CD4-positive, alpha-beta T cell treated with Interleukin-1 beta for 1 hour (primary cell): Measurements from ENCODE around the gene PXDN.
"Not testable (repeated sequence)": the region's sequence is repeated elsewhere in the genome, so short reads cannot be mapped to it uniquely, and the experiment has no call there.

Experiments used
- DNase-seq, 2 donors: peaks; one replicate each; pipeline ENCODE4 v3.0.0-alpha.2; 2020 to 2022

PXDN gene

GRCh38 chr2:1739322-1739957 lies 4.9 kb downstream of the PXDN start:
- no peak for DNase-seq

GRCh38 chr2:1738646-1739302 lies 5.5 kb downstream of the PXDN start:
- DNase-seq, result no peak

- DNase-seq, result no peak
Observed at GRCh38 chr2:1738163-1738562, 6.2 kb downstream of the PXDN start.

DNA sequence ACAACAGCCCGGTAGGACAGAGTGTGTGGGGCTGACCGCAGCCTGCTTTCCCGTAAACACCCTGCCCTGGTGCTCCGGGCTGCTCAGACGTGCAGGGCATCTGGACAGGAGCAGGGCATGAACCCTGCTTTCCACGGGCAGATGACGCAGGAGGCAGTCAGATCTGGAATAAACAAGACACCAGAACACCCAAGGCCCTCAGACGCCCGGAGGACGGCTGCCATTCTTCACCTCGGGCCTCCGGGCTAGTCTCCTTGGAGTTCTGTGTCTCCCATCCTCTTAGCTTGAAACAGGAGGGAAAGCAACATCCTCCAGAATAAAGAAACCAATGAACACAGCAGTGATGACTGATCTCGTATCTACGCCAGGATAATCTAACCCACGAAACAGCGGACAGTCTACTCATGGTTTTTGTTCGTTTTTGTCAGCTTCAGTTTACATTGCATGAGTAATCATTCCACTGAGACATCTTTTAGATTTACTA lies 7.3 kb downstream of the PXDN start:
- DNase-seq, result no peak

GRCh38 chr2:1736045-1736444 lies 8.3 kb downstream of the PXDN start:
- DNase-seq, result no peak

DNA sequence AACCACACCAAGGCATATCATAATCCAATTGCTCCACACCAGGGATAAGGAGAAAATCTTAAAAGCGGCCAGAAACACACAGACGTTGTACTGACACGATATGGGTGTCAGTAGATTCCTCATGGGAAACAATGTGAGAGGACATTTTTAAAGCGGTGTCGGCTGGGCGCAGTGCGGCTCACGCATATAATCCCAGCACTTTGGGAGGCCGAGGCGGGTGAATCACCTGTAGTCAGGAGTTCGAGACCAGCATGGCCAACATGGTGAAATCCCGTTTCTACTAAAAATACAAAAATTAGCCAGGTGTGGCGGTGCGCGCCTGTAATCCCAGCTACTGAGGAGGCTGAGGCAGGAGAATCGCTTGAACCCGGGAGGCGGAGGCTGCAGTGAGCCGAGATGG lies 11.0 kb downstream of the PXDN start:
- DNase-seq, result not testable (repeated sequence)

DNA sequence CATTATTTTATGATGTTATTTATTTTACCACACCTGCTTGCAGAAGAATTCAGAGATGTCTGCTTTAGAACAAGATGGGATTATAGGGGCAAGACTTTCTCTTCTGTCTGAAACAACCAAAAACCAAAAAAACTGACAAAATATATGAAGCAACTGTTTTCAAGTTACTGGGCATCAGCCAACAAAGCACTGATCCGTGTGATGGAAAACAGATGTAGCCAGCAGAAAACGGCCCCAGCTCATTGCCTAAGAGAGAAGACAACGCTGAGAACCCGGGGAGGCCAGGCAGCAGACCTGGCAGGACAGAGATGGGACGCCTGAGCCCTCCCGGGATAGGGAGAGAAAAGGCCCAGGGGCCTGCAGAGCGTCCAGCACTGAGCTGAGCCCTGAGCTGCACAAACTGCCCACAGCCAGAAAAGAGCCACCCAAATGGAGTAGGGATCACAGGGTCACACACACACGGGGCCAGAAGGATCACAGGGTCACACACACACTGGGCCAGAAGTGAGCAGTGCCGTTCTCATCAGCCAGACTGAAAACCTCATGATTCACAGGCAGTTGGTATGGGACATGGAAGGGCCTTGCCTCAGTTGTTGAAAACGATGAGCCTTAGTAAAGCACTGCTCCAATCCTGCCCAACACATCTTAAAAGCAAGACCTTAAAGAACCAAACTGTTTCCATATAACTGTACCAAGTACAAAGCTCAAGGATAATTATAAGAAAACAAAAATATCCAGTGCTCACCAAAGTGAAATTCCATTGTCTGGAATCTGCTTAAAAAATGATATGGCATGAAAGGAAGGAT lies 12.1 kb downstream of the PXDN start:
- DNase-seq, result no peak

- DNase-seq, result no peak
Observed at GRCh38 chr2:1731447-1731962, 12.8 kb downstream of the PXDN start.

DNA sequence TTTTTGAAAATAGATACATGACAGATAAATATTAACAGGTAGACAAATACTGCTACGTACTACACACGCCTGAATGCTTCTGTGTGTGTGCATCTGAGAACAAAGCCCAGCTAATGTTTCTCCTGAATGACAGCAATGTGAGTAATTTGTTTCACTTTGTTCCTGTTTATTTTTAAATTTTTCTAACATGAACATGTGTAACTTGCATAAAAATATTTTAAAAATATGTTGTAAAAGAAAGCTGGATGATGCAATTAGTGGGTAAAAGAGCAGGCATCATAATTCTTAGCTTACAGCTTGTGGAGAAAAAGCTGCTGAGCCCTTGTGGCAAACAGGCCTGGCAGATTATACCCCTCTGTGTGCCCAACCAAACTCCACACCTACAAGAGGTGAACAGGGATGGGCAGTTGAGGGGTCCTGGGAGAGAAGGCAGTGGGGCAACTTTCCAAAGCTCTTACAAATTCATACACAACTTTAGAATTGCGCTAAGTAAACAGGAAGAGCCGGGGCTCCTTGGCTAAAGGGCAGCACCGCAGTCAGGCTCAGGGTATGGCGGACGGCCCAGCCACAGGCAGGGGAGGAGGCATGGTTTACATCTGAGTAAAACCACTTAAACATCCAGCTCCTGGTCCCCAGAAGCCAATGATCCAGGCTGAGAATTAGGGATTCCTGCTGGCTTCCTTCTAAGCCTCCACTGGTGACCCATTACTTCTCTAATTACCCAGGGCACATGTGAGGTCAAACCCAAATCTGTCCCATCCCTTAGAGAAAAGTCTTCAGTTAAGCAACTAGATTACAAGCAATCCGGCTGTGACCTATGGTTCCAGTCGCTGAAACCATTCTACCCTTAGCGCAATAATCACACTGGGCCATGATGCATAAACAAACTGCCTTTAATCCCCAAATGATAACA lies 14.0 kb downstream of the PXDN start:
- no peak for DNase-seq

GRCh38 chr2:1729242-1729641 lies 15.1 kb downstream of the PXDN start:
- DNase-seq, result no peak

DNA sequence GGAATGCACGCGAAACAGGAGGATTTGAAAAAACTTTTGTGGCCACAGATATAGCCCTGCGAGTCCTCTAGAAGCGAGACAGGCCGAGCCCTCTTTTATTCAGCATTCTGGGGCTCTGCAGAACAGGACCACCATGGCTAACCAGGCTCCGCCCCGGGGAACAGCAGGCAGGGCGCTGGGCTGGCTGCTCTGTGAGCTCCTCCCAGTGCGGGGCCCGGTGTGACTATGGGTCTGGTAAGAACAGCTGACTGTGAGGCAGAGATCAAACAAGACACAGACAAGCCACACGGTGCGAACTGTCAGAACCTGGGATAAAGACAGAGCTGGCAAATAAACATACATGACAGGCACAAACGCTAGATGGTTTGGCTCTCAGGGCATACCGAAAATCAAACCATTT lies 15.5 kb downstream of the PXDN start:
- no peak for DNase-seq

DNA sequence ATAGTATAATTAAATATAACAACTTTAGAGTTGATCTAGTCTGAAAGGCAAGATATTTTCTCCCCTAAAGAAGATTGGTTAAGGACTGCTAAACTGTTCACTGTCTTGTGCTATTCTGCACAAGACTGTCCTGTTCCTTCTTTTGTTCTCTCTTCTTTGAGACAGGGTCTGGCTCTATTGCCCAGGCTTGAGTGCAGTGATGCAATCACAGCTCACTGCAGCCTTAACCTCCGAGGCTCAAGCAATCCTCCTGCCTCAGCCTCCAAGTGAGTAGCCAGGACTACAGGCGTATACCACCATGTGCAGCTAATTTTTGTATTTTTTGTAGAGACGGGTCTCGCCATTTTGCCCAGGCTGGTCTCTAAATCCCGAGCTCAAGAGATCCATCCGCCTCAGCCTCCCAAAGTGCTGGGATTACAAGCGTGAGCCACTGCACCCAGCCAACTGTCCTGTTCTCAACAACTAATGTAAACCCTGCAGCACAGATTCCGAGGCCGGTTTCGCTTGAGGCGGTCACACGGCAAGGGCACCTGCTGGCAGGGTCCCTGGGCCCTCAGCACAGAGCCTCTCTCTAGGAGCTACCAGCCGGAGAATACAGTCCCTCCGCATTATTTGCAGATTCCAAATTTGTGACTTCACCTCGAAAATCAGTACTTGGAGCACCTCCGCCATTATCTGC lies 16.4 kb downstream of the PXDN start:
- no peak for DNase-seq

DNA sequence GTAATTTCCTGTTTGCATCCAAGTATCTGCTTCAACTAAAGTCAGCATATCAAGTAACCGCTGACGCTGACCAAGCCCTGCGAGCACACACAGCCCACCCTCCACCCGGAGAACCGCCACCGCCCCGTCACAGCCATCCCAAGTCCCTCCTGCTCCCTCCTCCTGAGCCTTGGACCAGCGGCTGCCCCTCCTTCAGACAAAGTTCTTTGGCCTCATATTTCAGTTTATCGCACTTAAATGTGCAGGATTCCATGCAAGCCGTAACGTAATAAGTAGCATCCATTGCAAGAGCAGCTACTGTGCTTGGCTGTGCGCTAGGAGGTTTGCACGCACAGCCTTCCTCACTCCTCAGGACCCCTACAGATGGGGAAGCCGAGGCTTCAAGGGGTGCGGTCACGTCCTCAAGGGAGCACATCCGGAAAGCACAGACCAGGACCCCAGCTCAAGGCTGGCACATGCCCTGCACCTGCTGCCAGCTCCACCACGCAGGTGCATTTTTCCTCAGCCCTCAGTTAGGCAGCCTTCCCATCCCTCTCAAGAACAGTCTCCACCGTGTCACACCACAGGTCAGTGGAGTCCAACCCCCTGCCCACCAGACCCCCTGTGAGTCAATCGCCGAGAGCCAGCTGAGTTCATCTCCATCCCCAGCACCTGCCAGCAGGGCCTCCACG lies 17.1 kb downstream of the PXDN start:
- DNase-seq, result no peak

- no peak for DNase-seq
Observed at GRCh38 chr2:1726558-1726957, 17.8 kb downstream of the PXDN start.

- DNase-seq, result not testable (repeated sequence)
Observed at GRCh38 chr2:1724351-1724750, 20.0 kb downstream of the PXDN start.

DNA sequence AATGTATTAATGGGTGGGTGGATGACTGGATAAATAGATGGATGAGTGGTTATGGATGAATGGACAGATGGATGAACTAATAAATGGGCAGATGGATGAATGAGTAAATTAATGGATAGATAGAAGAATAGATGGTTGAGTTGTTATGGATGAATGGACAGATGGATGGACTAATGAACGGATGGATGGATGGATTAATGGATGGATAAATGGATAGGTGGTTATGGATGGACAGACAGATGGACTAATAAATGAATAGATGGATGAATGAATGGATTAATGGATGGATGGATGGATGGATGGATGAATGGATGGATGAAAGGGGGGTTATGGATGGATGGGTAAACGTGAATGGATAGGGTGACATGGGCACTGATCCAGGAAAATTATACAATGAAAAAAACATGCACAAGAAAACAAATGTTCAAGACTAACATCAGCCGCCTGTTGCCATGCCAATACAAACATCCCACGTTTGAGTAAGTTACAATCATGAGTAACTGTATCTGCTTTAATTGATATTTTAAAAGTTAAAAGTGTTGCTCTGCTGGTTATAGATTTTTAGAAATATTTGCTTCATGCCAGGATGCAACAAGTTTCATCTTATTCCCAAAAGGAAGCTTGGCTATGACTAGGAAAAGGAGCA lies 20.8 kb downstream of the PXDN start:
- DNase-seq, result no peak

GRCh38 chr2:1722692-1723091 lies 21.6 kb downstream of the PXDN start:
- DNase-seq, result no peak

GRCh38 chr2:1721706-1722646 lies 22.3 kb downstream of the PXDN start:
- DNase-seq, result no peak

- no peak for DNase-seq
Observed at GRCh38 chr2:1718339-1719220, 25.7 kb downstream of the PXDN start.
